Mesendoderm (in vitro differentiated cells): ENCODE data around the gene C2orf92.
"Not testable (repeated sequence)": the region's sequence is repeated elsewhere in the genome, so short reads cannot be mapped to it uniquely, and the experiment has no call there.

ENCODE experiments used
- DNase-seq: peaks from one replicate; pipeline ENCODE4 v3.0.0; 2013
- H2AK5ac ChIP-seq: 2 replicates; pipeline ENCODE4 v1.6.1; 2013; ENCODE audit warnings: low read length, inconsistent platforms
- H2BK120ac ChIP-seq: 2 replicates; pipeline ENCODE4 v1.6.1; 2013; ENCODE audit warnings: low read depth, mild to moderate bottlenecking, low read length, moderate library complexity, mixed read lengths
- H2BK15ac ChIP-seq: replicated peaks from 2 replicates; pipeline ENCODE4 v1.6.1; 2013; ENCODE audit warnings: low read depth, mild to moderate bottlenecking, moderate library complexity
- H2BK5ac ChIP-seq: 2 replicates; pipeline ENCODE4 v1.6.1; 2013; ENCODE audit warnings: low read length, inconsistent platforms
- H3K18ac ChIP-seq: 2 replicates; pipeline ENCODE4 v1.6.1; 2013; ENCODE audit warnings: mild to moderate bottlenecking, low read length, mixed read lengths
- H3K23ac ChIP-seq: one replicate; pipeline ENCODE4 v1.6.1; 2013; ENCODE audit warnings: low read length
- H3K27ac ChIP-seq: 2 replicates; pipeline ENCODE4 v1.5.1; 2013; ENCODE audit warnings: low read depth, mild to moderate bottlenecking, inconsistent platforms, low read length, moderate library complexity
- H3K27me3 ChIP-seq: 2 replicates; pipeline ENCODE4 v1.6.1; 2013; ENCODE audit warnings: low read length, control low read depth, mild to moderate bottlenecking, inconsistent platforms; ENCODE audit not compliant: insufficient read depth, poor library complexity
- H3K36me3 ChIP-seq: 2 replicates; pipeline ENCODE4 v1.6.1; 2013; ENCODE audit warnings: low read length, inconsistent platforms; ENCODE audit not compliant: control insufficient read depth, insufficient read depth
- H3K4ac ChIP-seq: one replicate; pipeline ENCODE4 v1.6.1; 2013; ENCODE audit warnings: low read depth, mild to moderate bottlenecking, low read length, moderate library complexity
- H3K4me1 ChIP-seq: 2 replicates; pipeline ENCODE4 v1.6.1; 2013; ENCODE audit warnings: low read depth, low read length, inconsistent platforms; ENCODE audit not compliant: control insufficient read depth
- H3K4me2 ChIP-seq: 2 replicates; pipeline ENCODE4 v1.6.1; 2013; ENCODE audit warnings: low read length
- H3K4me3 ChIP-seq: 2 replicates; pipeline ENCODE4 v1.5.1; 2013; ENCODE audit warnings: mild to moderate bottlenecking, low read length
- H3K56ac ChIP-seq: one replicate; pipeline ENCODE4 v1.6.1; 2013; ENCODE audit warnings: low read length
- H3K79me1 ChIP-seq: 2 replicates; pipeline ENCODE4 v1.6.1; 2013; ENCODE audit warnings: low read length, inconsistent platforms
- H3K79me2 ChIP-seq: 2 replicates; pipeline ENCODE4 v1.6.1; 2013; ENCODE audit warnings: mild to moderate bottlenecking, low read length; ENCODE audit not compliant: control insufficient read depth, insufficient read depth
- H3K9ac ChIP-seq: 2 replicates; pipeline ENCODE4 v1.6.1; 2013; ENCODE audit warnings: low read length, inconsistent platforms
- H4K5ac ChIP-seq: one replicate; pipeline ENCODE4 v1.6.1; 2013; ENCODE audit warnings: low read length
- H4K8ac ChIP-seq: one replicate; pipeline ENCODE4 v1.6.1; 2013; ENCODE audit warnings: low read depth, mild to moderate bottlenecking, control low read depth, low read length, moderate library complexity
- WGBS: extraction: QIAGEN DNeasy Blood & Tissue Kit; methylation state at CpG from one replicate; pipeline ENCODE4 v1.1.7; 2013; ENCODE audit warnings: low lambda C conversion rate, missing lambda C conversion rate; ENCODE audit not compliant: insufficient coverage; ENCODE audit errors: extremely low coverage; 5-methylcytosine and 5-hydroxymethylcytosine counted together

C2orf92 gene

DNA sequence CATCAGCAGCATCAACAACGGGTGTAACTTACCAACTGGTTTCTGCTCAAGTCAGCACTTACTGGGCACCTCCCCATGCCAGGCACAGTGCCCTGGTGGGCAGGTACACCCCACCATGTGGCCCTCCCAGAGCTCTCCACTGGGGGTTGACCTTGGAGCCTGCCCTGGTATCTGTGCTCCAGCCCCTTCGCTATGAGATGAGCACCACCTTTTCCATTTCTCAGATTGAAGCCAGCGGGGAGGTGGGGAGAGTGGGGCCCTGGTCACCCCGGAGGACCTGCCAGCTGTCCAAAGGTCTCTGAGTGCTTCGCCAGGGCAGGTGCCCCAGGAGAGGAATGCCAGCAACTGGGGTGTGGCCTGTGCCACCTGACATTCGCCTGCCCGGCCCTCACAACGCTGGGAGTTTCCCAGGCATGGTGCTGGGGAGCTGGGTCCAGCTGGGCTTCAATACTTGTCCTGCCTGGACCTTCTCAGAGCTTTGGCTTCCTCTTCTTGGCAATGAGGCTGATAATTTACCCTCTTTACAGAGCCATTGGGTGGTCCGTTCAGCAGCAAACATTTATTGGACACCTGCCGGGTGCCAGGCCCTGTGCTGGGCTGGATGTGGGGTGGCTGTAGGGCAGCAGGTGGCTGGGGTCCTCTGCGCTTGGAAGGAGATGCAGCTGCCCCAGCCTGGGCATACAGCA, 38.0 kb downstream of the C2orf92 start:
- Histone ChIP-seq H3K23ac (no peak overlapping the region), H2BK120ac (no peak overlapping the region), H3K79me1 (no peaks in the 10 kb centered on the region), H2BK5ac (no peak overlapping the region), H3K56ac (no peak overlapping the region), H3K4me1 (peaks cover 10% of the 10 kb centered on the region), H4K5ac (no peak overlapping the region), H3K4me2 (no peak overlapping the region), H3K27me3 (no peaks in the 10 kb centered on the region), H3K27ac (no peak overlapping the region), H3K79me2 (no peaks in the 10 kb centered on the region), H4K8ac (no peak overlapping the region), H3K4ac (no peak overlapping the region), H3K18ac (no peak overlapping the region), H2BK15ac (no peak overlapping the region), H3K4me3 (no peak overlapping the region), H3K36me3 (no peaks in the 10 kb centered on the region), H3K9ac (no peak overlapping the region), H2AK5ac (no peak overlapping the region)
- no CpG with 5 or more reads among the region's 11 CpGs for WGBS
- no peak for DNase-seq

DNA sequence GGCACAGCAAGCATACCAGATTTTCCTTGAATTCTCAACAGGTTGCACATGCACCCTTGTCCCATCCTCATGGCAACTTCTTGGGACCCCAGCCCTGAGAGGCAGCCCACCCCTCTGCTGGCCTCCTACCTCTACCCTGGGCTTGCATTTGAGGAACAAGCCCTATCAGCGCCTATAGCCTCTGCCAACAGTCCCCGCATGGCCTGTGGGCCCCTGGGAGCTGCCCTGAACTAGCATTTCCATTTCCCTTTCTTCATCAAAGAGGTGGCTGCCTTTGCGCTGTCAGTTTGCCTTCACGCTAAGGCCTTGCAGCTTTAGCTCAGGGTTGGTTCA, 38.5 kb downstream of the C2orf92 start:
- Histone ChIP-seq H2BK5ac (no peak overlapping the region), H3K27ac (no peak overlapping the region), H3K4ac (no peak overlapping the region), H3K23ac (no peak overlapping the region), H2BK15ac (no peak overlapping the region), H3K4me1 (peaks cover 10% of the 10 kb centered on the region), H2AK5ac (peak overlapping the region; percentile 66), H3K4me3 (no peak overlapping the region), H3K27me3 (no peaks in the 10 kb centered on the region), H3K36me3 (no peaks in the 10 kb centered on the region), H3K56ac (no peak overlapping the region), H4K8ac (no peak overlapping the region), H3K18ac (no peak overlapping the region), H3K9ac (no peak overlapping the region), H2BK120ac (no peak overlapping the region), H3K79me2 (no peaks in the 10 kb centered on the region), H3K4me2 (no peak overlapping the region), H3K79me1 (no peaks in the 10 kb centered on the region), H4K5ac (no peak overlapping the region)
- no peak for DNase-seq
- no CpG with 5 or more reads among the region's 4 CpGs for WGBS

DNA sequence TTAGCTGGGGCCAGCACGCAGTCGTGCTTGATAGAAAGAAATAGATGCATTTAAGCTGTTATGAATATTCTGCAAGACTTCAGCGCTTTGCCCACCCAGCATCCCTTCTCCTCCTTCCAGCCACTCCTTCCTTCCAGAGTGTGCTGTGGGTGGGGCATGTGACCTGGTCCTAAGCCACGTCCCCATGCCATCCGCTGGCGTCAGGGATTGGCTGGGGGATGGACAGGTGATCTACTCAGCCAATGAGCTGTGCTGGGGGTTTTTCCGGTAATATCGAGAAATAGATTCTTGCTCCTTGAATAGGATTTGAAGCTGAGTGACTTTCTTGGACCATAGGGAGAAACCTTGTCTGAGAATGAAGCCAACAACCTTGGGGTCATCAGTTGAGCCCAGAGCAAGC, 39.1 kb downstream of the C2orf92 start:
- no peak overlapping the region for H2BK120ac ChIP-seq
- DNase-seq, result no peak
- H2AK5ac ChIP-seq, result no peak overlapping the region
- no peak overlapping the region for H2BK15ac ChIP-seq
- H3K4me1 ChIP-seq, result peaks cover 10% of the 10 kb centered on the region
- no peak overlapping the region for H3K23ac ChIP-seq
- H4K5ac ChIP-seq, result no peak overlapping the region
- no peak overlapping the region for H3K4ac ChIP-seq
- no peaks in the 10 kb centered on the region for H3K36me3 ChIP-seq
- no peaks in the 10 kb centered on the region for H3K79me1 ChIP-seq
- H3K4me3 ChIP-seq, result no peak overlapping the region
- H3K79me2 ChIP-seq, result no peaks in the 10 kb centered on the region
- no peak overlapping the region for H3K56ac ChIP-seq
- no peaks in the 10 kb centered on the region for H3K27me3 ChIP-seq
- no peak overlapping the region for H3K9ac ChIP-seq
- no peak overlapping the region for H2BK5ac ChIP-seq
- H4K8ac ChIP-seq, result no peak overlapping the region
- H3K18ac ChIP-seq, result no peak overlapping the region
- no CpG with 5 or more reads among the region's 8 CpGs for WGBS
- H3K27ac ChIP-seq, result no peak overlapping the region
- H3K4me2 ChIP-seq, result no peak overlapping the region

DNA sequence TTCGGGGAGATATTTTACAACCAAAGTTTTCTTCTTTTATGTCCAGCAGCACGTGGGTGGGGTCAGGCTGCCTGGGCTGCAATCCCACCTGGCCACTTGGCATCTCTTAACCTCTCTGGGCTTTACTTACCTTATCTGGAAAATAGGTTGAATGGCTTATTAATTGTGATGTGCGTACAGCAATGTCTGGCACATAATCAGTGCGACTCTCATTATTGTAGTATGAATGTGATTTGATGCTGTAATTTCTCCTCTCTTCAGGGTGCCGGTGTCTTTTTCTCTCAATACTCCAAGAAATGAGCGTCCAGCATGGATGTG, 41.8 kb downstream of the C2orf92 start:
- peak overlapping the region; percentile 86 for H3K18ac ChIP-seq
- H4K8ac ChIP-seq, result no peak overlapping the region
- no peaks in the 10 kb centered on the region for H3K79me1 ChIP-seq
- peak overlapping the region; percentile 56 for H3K9ac ChIP-seq
- H3K79me2 ChIP-seq, result no peaks in the 10 kb centered on the region
- H3K27me3 ChIP-seq, result no peaks in the 10 kb centered on the region
- H3K36me3 ChIP-seq, result no peaks in the 10 kb centered on the region
- no peak overlapping the region for H3K4me3 ChIP-seq
- no peak overlapping the region for H3K4me2 ChIP-seq
- no peak for DNase-seq
- H3K27ac ChIP-seq, result peak overlapping the region; percentile 94
- H3K56ac ChIP-seq, result peak overlapping the region; percentile 83
- peak overlapping the region; percentile 90 for H2BK120ac ChIP-seq
- peak overlapping the region; percentile 68 for H4K5ac ChIP-seq
- H2AK5ac ChIP-seq, result peak overlapping the region; percentile 76
- peaks cover 12% of the 10 kb centered on the region for H3K4me1 ChIP-seq
- H2BK5ac ChIP-seq, result peak overlapping the region; percentile 97
- H3K4ac ChIP-seq, result peak overlapping the region; percentile 93
- H2BK15ac ChIP-seq, result no peak overlapping the region
- no peak overlapping the region for H3K23ac ChIP-seq
- no CpG with 5 or more reads among the region's 6 CpGs for WGBS

DNA sequence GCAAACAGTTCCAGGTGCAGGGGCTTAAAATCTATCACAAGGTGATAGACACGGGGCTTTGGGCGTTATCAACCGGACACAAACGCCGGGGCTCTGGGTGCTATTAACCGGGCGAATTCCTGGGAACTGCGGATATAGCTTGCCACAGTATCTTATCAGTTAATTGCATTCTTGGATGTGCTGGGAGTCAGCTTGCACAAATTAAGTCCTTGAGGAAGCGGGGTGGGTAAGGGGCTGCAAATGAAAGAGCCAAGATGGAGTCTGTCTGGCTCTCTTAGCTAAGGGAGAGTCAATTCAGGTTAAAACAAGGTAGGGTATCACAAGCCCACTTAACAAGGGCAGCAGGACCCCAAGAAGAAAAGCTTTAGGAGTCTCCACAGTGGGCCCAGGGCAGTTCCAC, 42.7 kb downstream of the C2orf92 start:
- not testable (repeated sequence) for H3K23ac ChIP-seq, H3K79me1 ChIP-seq, H4K8ac ChIP-seq, H3K27me3 ChIP-seq, H4K5ac ChIP-seq, H3K9ac ChIP-seq, H3K4me3 ChIP-seq, H2AK5ac ChIP-seq, H2BK15ac ChIP-seq, H3K4me2 ChIP-seq, H3K79me2 ChIP-seq, H3K36me3 ChIP-seq
- Histone ChIP-seq H3K4me1 (peaks cover 12% of the 10 kb centered on the region), H3K27ac (peak overlapping the region; percentile 81), H3K4ac (peak overlapping the region; percentile 96), H3K18ac (peak overlapping the region; percentile 92), H2BK5ac (peak overlapping the region; percentile 98), H2BK120ac (peak overlapping the region; percentile 93), H3K56ac (peak overlapping the region; percentile 86)
- DNase-seq, result peak; percentile 82
- no CpG with 5 or more reads among the region's 9 CpGs for WGBS

DNA sequence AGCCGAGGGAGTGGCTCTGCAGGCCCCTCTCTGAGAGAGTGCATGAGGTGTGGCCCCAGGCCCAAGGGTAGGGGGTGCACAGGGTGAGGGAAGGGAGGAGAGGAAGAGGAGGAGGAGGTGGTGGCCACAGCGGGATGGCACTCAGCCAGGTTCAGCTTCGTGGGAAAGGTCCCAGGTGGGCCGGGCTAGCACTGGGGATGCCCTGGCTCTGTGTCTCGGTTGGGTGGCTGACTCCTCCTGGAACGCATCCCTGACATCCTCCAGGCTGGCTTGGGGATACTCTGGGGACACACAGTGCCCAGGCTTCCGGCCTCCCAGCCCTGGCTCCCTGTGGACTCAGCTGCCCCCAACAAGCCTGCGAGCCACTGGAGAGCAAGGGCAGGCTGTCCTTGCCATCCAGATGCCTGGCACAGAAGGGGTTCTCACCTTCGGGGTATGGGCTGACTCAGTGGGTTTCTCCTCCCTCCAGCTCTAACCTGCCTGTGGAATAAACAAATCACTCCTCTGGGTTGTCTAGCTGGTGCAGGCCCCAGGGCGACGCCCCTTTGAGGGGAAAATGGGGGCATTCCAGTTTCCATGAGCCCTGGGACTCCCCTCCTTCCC, 43.3 kb downstream of the C2orf92 start:
- peaks cover 12% of the 10 kb centered on the region for H3K4me1 ChIP-seq
- H2BK15ac ChIP-seq, result no peak overlapping the region
- H3K9ac ChIP-seq, result peak overlapping the region; percentile 16
- no CpG with 5 or more reads among the region's 11 CpGs for WGBS
- peak overlapping the region; percentile 83 for H3K23ac ChIP-seq
- H2BK5ac ChIP-seq, result peak overlapping the region; percentile 98
- peak overlapping the region; percentile 96 for H3K4ac ChIP-seq
- no peaks in the 10 kb centered on the region for H3K36me3 ChIP-seq
- peak overlapping the region; percentile 99 for H2AK5ac ChIP-seq
- H3K79me2 ChIP-seq, result no peaks in the 10 kb centered on the region
- H3K18ac ChIP-seq, result peak overlapping the region; percentile 92
- peak overlapping the region; percentile 93 for H2BK120ac ChIP-seq
- H3K79me1 ChIP-seq, result no peaks in the 10 kb centered on the region
- no peak for DNase-seq
- H4K5ac ChIP-seq, result no peak overlapping the region
- no peak overlapping the region for H3K4me2 ChIP-seq
- H3K56ac ChIP-seq, result peak overlapping the region; percentile 86
- peak overlapping the region; percentile 81 for H3K27ac ChIP-seq
- no peak overlapping the region for H4K8ac ChIP-seq
- no peaks in the 10 kb centered on the region for H3K27me3 ChIP-seq
- no peak overlapping the region for H3K4me3 ChIP-seq
